NT2/D1 (cell line): ENCODE data around the gene UGT1A9.

Experiments
- SUZ12 ChIP-seq: IDR thresholded peaks from 2 replicates; pipeline ENCODE4 v1.6.1; 2011; ENCODE audit not compliant: insufficient read length, insufficient read depth; ENCODE audit errors: extremely low read depth
- YY1 ChIP-seq: IDR thresholded peaks from 2 replicates; pipeline ENCODE4 v1.6.1; 2011; ENCODE audit not compliant: insufficient read length, insufficient read depth
- ZNF274 ChIP-seq: IDR thresholded peaks from 2 replicates; pipeline ENCODE4 v1.6.1; 2011; ENCODE audit warnings: mild to moderate bottlenecking, low read depth, low read length

DNA sequence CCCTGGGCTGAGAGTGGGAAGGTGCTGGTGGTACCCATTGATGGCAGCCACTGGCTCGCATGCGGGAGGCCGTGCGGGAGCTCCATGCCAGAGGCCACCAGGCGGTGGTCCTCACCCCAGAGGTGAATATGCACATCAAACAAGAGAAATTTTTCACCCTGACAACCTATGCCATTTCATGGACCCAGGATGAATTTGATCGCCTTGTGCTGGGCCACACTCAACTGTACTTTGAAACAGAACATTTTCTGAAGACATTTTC is 75.5 kb downstream of the UGT1A9 start:
- TF ChIP-seq SUZ12, result no peak
- no peak for TF ChIP-seq YY1
- TF ChIP-seq ZNF274, result no peak
